ENCODE measurements around the gene STK38L. TPM values are rescaled to one million over a fixed set of nuclear protein-coding genes. Genes with fewer than 3 reads are reported as not detected.

Gene STK38L
- total and polyA plus RNA-seq, 10 donors = 6.4 to 39.8 (median 26.3) TPM

GRCh38 chr12:27201169-27201568, 42.9 kb upstream of the STK38L start:
- WGBS, 5 donors = 81 to 97% (median 90%) methylated on average over 1 of the region's 1 CpG
- H3K36me3 ChIP-seq = no peaks in the 10 kb centered on the region
- TF ChIP-seq CTCF (IDR thresholded peaks at IDR 0.05 in 8 of 11, conservative IDR thresholded peaks at IDR 0.05 in 3 of 11) = no peak
- TF ChIP-seq POLR2A (IDR thresholded peaks at IDR 0.05) = no peak
- TF ChIP-seq POLR2AphosphoS5 (IDR thresholded peaks at IDR 0.05) = no peak
- no peak overlapping the region for H3K4me3 ChIP-seq
- H3K4me1 ChIP-seq = no peaks in the 10 kb centered on the region
- intact Hi-C loops (cut with DNase I; ENCODE audit: low total_unique reads) = no loop called here
- DNase-seq = no peak
- H3K27ac ChIP-seq = no peak overlapping the region
- H3K9me3 ChIP-seq = no peaks in the 10 kb centered on the region
- no peaks in the 10 kb centered on the region for H3K27me3 ChIP-seq (replicated peaks in 1 of 7)

- no peak overlapping the region for H3K27ac ChIP-seq
- intact Hi-C loops (cut with DNase I; ENCODE audit: low total_unique reads) = no loop called here
- DNase-seq = no peak
- WGBS, 5 donors = 43 to 57% (median 45%) methylated on average over 1 of the region's 1 CpG
- TF ChIP-seq POLR2AphosphoS5 (IDR thresholded peaks at IDR 0.05) (no peak), CTCF (IDR thresholded peaks at IDR 0.05 in 8 of 11, conservative IDR thresholded peaks at IDR 0.05 in 3 of 11) (no peak)
- H3K4me1 ChIP-seq = no peaks in the 10 kb centered on the region
- no peaks in the 10 kb centered on the region for H3K27me3 ChIP-seq (replicated peaks in 1 of 7)
- H3K36me3 ChIP-seq = no peaks in the 10 kb centered on the region
- H3K9me3 ChIP-seq = peaks cover 0 to 18% (median 12%) of the 10 kb centered on the region in 8 donors
- no peak overlapping the region for H3K4me3 ChIP-seq
These were observed 37.1 kb upstream of the STK38L start for GRCh38 chr12:27206801-27207502.

GRCh38 chr12:27207615-27208413, 36.3 kb upstream of the STK38L start:
- Histone ChIP-seq H3K9me3 (peaks cover 0 to 18% (median 12%) of the 10 kb centered on the region in 8 donors), H3K4me1 (no peaks in the 10 kb centered on the region), H3K27ac (no peak overlapping the region), H3K4me3 (no peak overlapping the region), H3K36me3 (no peaks in the 10 kb centered on the region), H3K27me3 (replicated peaks in 1 of 7) (no peaks in the 10 kb centered on the region)
- TF ChIP-seq POLR2A (IDR thresholded peaks at IDR 0.05) = no peak
- WGBS, 5 donors = 60 to 81% (median 67%) methylated on average over 9 of the region's 9 CpGs
- no peak for DNase-seq
- intact Hi-C loops (cut with DNase I; ENCODE audit: low total_unique reads) = no loop called here

GRCh38 chr12:27208414-27208750, 35.7 kb upstream of the STK38L start:
- H3K27me3 ChIP-seq (replicated peaks in 1 of 7) = no peaks in the 10 kb centered on the region
- intact Hi-C loops (cut with DNase I; ENCODE audit: low total_unique reads) = no loop called here
- TF ChIP-seq POLR2AphosphoS5 (IDR thresholded peaks at IDR 0.05) (no peak), CTCF (IDR thresholded peaks at IDR 0.05 in 8 of 11, conservative IDR thresholded peaks at IDR 0.05 in 3 of 11) (no peak), POLR2A (IDR thresholded peaks at IDR 0.05) (no peak)
- no peak overlapping the region for H3K4me3 ChIP-seq
- H3K27ac ChIP-seq = no peak overlapping the region
- WGBS, 5 donors = 76 to 96% (median 87%) methylated on average over 2 of the region's 2 CpGs
- H3K4me1 ChIP-seq = no peaks in the 10 kb centered on the region
- DNase-seq = no peak
- peaks cover 0 to 18% (median 12%) of the 10 kb centered on the region in 8 donors for H3K9me3 ChIP-seq
- no peaks in the 10 kb centered on the region for H3K36me3 ChIP-seq

Measured in spleen (tissue), 11 donors.